ENCODE data around the gene KCNN4.
"Not testable (repeated sequence)": the region's sequence is repeated elsewhere in the genome, so short reads cannot be mapped to it uniquely, and the experiment has no call there.

Gene KCNN4

GRCh38 chr19:43775299-43775890 is 5.4 kb downstream of the KCNN4 start:
- DNase-seq, result no peak
- H3K27ac Mint-ChIP-seq, result peak overlapping the region; percentile 13
- H3K4me3 Mint-ChIP-seq, result no peak overlapping the region
- CTCF ChIA-PET, result interaction anchor here (11.0 kb wide), 1 partner anchor 10 kb away, joined by 162 read pairs; no protein-coding TSS in a partner anchor
- peaks cover 47% of the 10 kb centered on the region for H3K4me1 Mint-ChIP-seq
- no peaks in the 10 kb centered on the region for H3K27me3 Mint-ChIP-seq
- H3K9me3 Mint-ChIP-seq, result no peaks in the 10 kb centered on the region
- peaks cover 30% of the 10 kb centered on the region for H3K36me3 Mint-ChIP-seq

- not testable (repeated sequence) for H3K4me3 Mint-ChIP-seq, DNase-seq, H3K9me3 Mint-ChIP-seq, H3K27me3 Mint-ChIP-seq, H3K27ac Mint-ChIP-seq
- peaks cover 44% of the 10 kb centered on the region for H3K4me1 Mint-ChIP-seq
- H3K36me3 Mint-ChIP-seq, result peaks cover 35% of the 10 kb centered on the region
- CTCF ChIA-PET, result interaction anchor here (11.0 kb wide), 1 partner anchor 9 kb away, joined by 162 read pairs; no protein-coding TSS in a partner anchor
Observed at GRCh38 chr19:43774940-43775258, 5.9 kb downstream of the KCNN4 start.

GRCh38 chr19:43774103-43774939 is 6.5 kb downstream of the KCNN4 start:
- Mint-ChIP-seq H3K36me3 (peaks cover 38% of the 10 kb centered on the region), H3K27me3 (no peaks in the 10 kb centered on the region), H3K4me1 (peaks cover 39% of the 10 kb centered on the region), H3K27ac (no peak overlapping the region), H3K9me3 (no peaks in the 10 kb centered on the region), H3K4me3 (no peak overlapping the region)
- no peak for DNase-seq
- CTCF ChIA-PET, result no interaction called here

GRCh38 chr19:43773725-43774102 is 7.1 kb downstream of the KCNN4 start:
- Mint-ChIP-seq H3K9me3 (no peaks in the 10 kb centered on the region), H3K27me3 (no peaks in the 10 kb centered on the region), H3K27ac (no peak overlapping the region), H3K36me3 (peaks cover 43% of the 10 kb centered on the region), H3K4me3 (no peak overlapping the region), H3K4me1 (peaks cover 34% of the 10 kb centered on the region)
- DNase-seq, result no peak
- CTCF ChIA-PET, result no interaction called here

GRCh38 chr19:43769256-43769655 is 11.5 kb downstream of the KCNN4 start:
- peaks cover 53% of the 10 kb centered on the region for H3K36me3 Mint-ChIP-seq
- peaks cover 36% of the 10 kb centered on the region for H3K4me1 Mint-ChIP-seq
- no peaks in the 10 kb centered on the region for H3K9me3 Mint-ChIP-seq
- DNase-seq, result no peak
- no peaks in the 10 kb centered on the region for H3K27me3 Mint-ChIP-seq
- H3K4me3 Mint-ChIP-seq, result no peak overlapping the region
- no peak overlapping the region for H3K27ac Mint-ChIP-seq
- CTCF ChIA-PET, result interaction anchor here (1.3 to 7.7 kb wide), 4 partner anchors 11 to 24 kb away, joined by 5 to 162 read pairs (median 56); partner anchors contain the start of genes KCNN4 and SMG9

GRCh38 chr19:43768273-43769050 is 12.3 kb downstream of the KCNN4 start:
- peak; percentile 14 for DNase-seq
- Mint-ChIP-seq H3K4me3 (no peak overlapping the region), H3K9me3 (no peaks in the 10 kb centered on the region), H3K4me1 (peaks cover 41% of the 10 kb centered on the region), H3K36me3 (peaks cover 51% of the 10 kb centered on the region), H3K27me3 (no peaks in the 10 kb centered on the region), H3K27ac (no peak overlapping the region)
- CTCF ChIA-PET, result interaction anchor here (0.5 to 7.7 kb wide), 6 partner anchors 12 to 100 kb away, joined by 3 to 162 read pairs (median 24); partner anchors contain the start of genes KCNN4 and SMG9

- Mint-ChIP-seq H3K36me3 (peaks cover 47% of the 10 kb centered on the region), H3K4me1 (peaks cover 48% of the 10 kb centered on the region), H3K27ac (peak overlapping the region; percentile 45), H3K4me3 (no peak overlapping the region), H3K9me3 (no peaks in the 10 kb centered on the region), H3K27me3 (no peaks in the 10 kb centered on the region)
- no peak for DNase-seq
- CTCF ChIA-PET, result interaction anchor here (0.5 to 7.7 kb wide), 6 partner anchors 12 to 99 kb away, joined by 3 to 162 read pairs (median 30); partner anchors contain the start of genes KCNN4, PLAUR and SMG9
Observed at GRCh38 chr19:43767818-43768217, 13.0 kb downstream of the KCNN4 start.

GRCh38 chr19:43767316-43767715 is 13.5 kb downstream of the KCNN4 start:
- Mint-ChIP-seq H3K27me3 (no peaks in the 10 kb centered on the region), H3K4me3 (no peak overlapping the region), H3K36me3 (peaks cover 47% of the 10 kb centered on the region), H3K9me3 (no peaks in the 10 kb centered on the region), H3K27ac (peak overlapping the region; percentile 91), H3K4me1 (peaks cover 52% of the 10 kb centered on the region)
- CTCF ChIA-PET, result interaction anchor here (1.7 to 7.7 kb wide), 5 partner anchors 13 to 98 kb away, joined by 7 to 162 read pairs (median 44); partner anchors contain the start of genes KCNN4, PLAUR and SMG9
- no peak for DNase-seq

GRCh38 chr19:43766755-43767043 is 14.1 kb downstream of the KCNN4 start:
- Mint-ChIP-seq H3K4me3 (peak overlapping the region; percentile 37), H3K36me3 (peaks cover 47% of the 10 kb centered on the region), H3K4me1 (peaks cover 52% of the 10 kb centered on the region), H3K27me3 (no peaks in the 10 kb centered on the region), H3K27ac (peak overlapping the region; percentile 91), H3K9me3 (no peaks in the 10 kb centered on the region)
- CTCF ChIA-PET, result interaction anchor here (0.8 to 7.7 kb wide), 8 partner anchors 13 to 320 kb away, joined by 3 to 162 read pairs (median 12); partner anchors contain the start of genes KCNN4, PLAUR and SMG9
- DNase-seq, result no peak

- peak; percentile 82 for DNase-seq
- peaks cover 52% of the 10 kb centered on the region for H3K4me1 Mint-ChIP-seq
Observed at GRCh38 chr19:43765109-43765876, 15.5 kb downstream of the KCNN4 start.

GRCh38 chr19:43764684-43765083 is 16.1 kb downstream of the KCNN4 start:
- CTCF ChIA-PET, result interaction anchor here (3.3 to 7.7 kb wide), 4 partner anchors 11 to 96 kb away, joined by 16 to 162 read pairs (median 56); partner anchors contain the start of genes KCNN4, PLAUR and SMG9
- peaks cover 52% of the 10 kb centered on the region for H3K4me1 Mint-ChIP-seq
- not testable (repeated sequence) for H3K27me3 Mint-ChIP-seq

More at GRCh38 chr19:43765109-43765876, 15.5 kb downstream of the KCNN4 start:
- Mint-ChIP-seq H3K36me3 (peaks cover 41% of the 10 kb centered on the region), H3K27me3 (no peaks in the 10 kb centered on the region), H3K27ac (peak overlapping the region; percentile 91), H3K9me3 (no peaks in the 10 kb centered on the region), H3K4me3 (peak overlapping the region; percentile 37)
- CTCF ChIA-PET, result interaction anchor here (0.7 to 7.7 kb wide), 5 partner anchors 12 to 96 kb away, joined by 3 to 162 read pairs (median 44); partner anchors contain the start of genes KCNN4, PLAUR and SMG9

GRCh38 chr19:43763473-43763939 is 17.3 kb downstream of the KCNN4 start:
- H3K4me3 Mint-ChIP-seq, result no peak overlapping the region
- peak overlapping the region; percentile 43 for H3K27ac Mint-ChIP-seq
- H3K4me1 Mint-ChIP-seq, result peaks cover 59% of the 10 kb centered on the region
- H3K36me3 Mint-ChIP-seq, result peaks cover 27% of the 10 kb centered on the region
- H3K9me3 Mint-ChIP-seq, result no peaks in the 10 kb centered on the region
- H3K27me3 Mint-ChIP-seq, result no peaks in the 10 kb centered on the region
- CTCF ChIA-PET, result interaction anchor here (7.5 to 7.7 kb wide), 3 partner anchors 10 to 18 kb away, joined by 44 to 162 read pairs (median 68); partner anchors contain the start of genes KCNN4 and SMG9
- DNase-seq, result no peak

More at GRCh38 chr19:43764684-43765083, 16.1 kb downstream of the KCNN4 start:
- peaks cover 35% of the 10 kb centered on the region for H3K36me3 Mint-ChIP-seq
- peak overlapping the region; percentile 37 for H3K4me3 Mint-ChIP-seq
- H3K27ac Mint-ChIP-seq, result peak overlapping the region; percentile 91
- DNase-seq, H3K9me3 Mint-ChIP-seq: not testable (repeated sequence)

- CTCF ChIA-PET, result interaction anchor here (7.5 to 7.7 kb wide), 3 partner anchors 9 to 18 kb away, joined by 44 to 162 read pairs (median 68); partner anchors contain the start of genes KCNN4 and SMG9
- H3K27me3 Mint-ChIP-seq, result no peaks in the 10 kb centered on the region
- no peak overlapping the region for H3K4me3 Mint-ChIP-seq
- peaks cover 60% of the 10 kb centered on the region for H3K4me1 Mint-ChIP-seq
- H3K27ac Mint-ChIP-seq, result peak overlapping the region; percentile 55
- no peak for DNase-seq
- H3K9me3 Mint-ChIP-seq, result no peaks in the 10 kb centered on the region
- H3K36me3 Mint-ChIP-seq, result peaks cover 25% of the 10 kb centered on the region
Observed at GRCh38 chr19:43762814-43763213, 18.0 kb downstream of the KCNN4 start.

All from activated naive CD4-positive, alpha-beta T cell treated with anti-CD3 and anti-CD28 coated beads, Interleukin-2, amount 10 ng/mL, durations not matched to agents 7 days and 5 days (primary cell).